Duodenal mucosa (tissue), 2 donors: ENCODE data around the gene TMEM200A.

ENCODE experiments used
- H3K27ac ChIP-seq: one replicate; pipeline ENCODE4 v1.7.0; 2013; ENCODE audit warnings: low read depth, low read length
- H3K27me3 ChIP-seq, 2 donors: one replicate each; pipeline ENCODE4 v1.7.0; 2013; ENCODE audit warnings: low read length in 2 of 2, control low read depth in 1 of 2; ENCODE audit not compliant: insufficient read depth in 2 of 2, control insufficient read depth in 1 of 2
- H3K36me3 ChIP-seq, 2 donors: one replicate each; pipeline ENCODE4 v1.7.0; 2013; ENCODE audit warnings: low read length in 2 of 2, control low read depth in 1 of 2; ENCODE audit not compliant: insufficient read depth in 2 of 2, control insufficient read depth in 1 of 2
- H3K4me1 ChIP-seq, 2 donors: one replicate each; pipeline ENCODE4 v1.7.0; 2013; ENCODE audit warnings: low read length in 2 of 2, control low read depth in 1 of 2; ENCODE audit not compliant: insufficient read depth in 2 of 2, control insufficient read depth in 1 of 2
- H3K4me3 ChIP-seq, 2 donors: one replicate each; pipeline ENCODE4 v1.7.0; 2013; ENCODE audit warnings: low read length in 2 of 2, low read depth in 1 of 2
- H3K9ac ChIP-seq, 2 donors: one replicate each; pipeline ENCODE4 v1.7.0; 2013; ENCODE audit warnings: low read length in 2 of 2, low read depth in 1 of 2
- H3K9me3 ChIP-seq, 2 donors: one replicate each; pipeline ENCODE4 v1.7.0; 2013; ENCODE audit warnings: low read length in 2 of 2, control low read depth in 1 of 2; ENCODE audit not compliant: control insufficient read depth in 1 of 2

Gene TMEM200A

DNA sequence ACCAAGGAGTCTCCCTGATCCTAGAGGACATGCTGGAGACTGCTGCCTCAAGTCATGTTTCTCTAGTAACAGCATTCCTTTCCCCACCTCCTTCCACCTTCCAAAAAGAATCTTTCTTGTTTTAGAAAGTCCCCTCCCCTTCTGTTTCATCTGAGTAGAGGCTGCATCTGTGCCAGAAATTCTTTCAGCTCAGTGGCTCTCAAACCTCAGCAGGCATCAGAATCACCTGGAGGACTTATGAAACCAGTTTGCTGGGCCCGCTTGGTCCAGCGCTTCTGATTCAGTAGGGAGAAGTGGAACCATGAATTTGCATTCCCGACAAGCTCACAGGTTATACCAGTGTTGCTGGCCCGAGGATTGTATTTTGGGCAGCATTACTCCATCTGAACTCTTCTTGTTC lies 55.1 kb downstream of the TMEM200A start:
- Histone ChIP-seq H3K27ac (no peak overlapping the region), H3K4me3 (no peak overlapping the region), H3K27me3 (no peaks in the 10 kb centered on the region), H3K36me3 (no peaks in the 10 kb centered on the region), H3K9me3 (no peaks in the 10 kb centered on the region), H3K9ac (no peak overlapping the region), H3K4me1 (no peaks in the 10 kb centered on the region)

DNA sequence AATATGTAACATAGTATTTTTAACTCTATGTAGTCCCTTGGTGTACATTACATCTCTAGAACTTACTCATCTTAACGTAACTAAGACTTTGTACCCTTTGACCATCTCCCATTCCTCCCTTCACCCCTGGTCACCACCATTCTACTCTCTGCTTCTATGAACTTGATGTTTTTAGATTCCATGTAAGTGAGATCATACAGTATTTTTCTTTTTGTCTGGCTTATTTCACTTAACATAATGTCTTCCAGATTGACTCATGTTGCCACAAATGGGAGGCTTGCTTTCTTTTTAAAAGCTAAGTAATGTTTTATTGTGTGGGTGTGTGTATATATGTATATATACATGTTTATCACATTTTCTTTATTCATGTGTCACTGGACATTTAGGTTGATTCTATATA lies 55.8 kb downstream of the TMEM200A start:
- H3K27me3 ChIP-seq = no peaks in the 10 kb centered on the region
- no peak overlapping the region for H3K4me3 ChIP-seq
- H3K4me1 ChIP-seq = no peaks in the 10 kb centered on the region
- H3K9me3 ChIP-seq = no peaks in the 10 kb centered on the region
- H3K9ac ChIP-seq = no peak overlapping the region
- no peak overlapping the region for H3K27ac ChIP-seq
- H3K36me3 ChIP-seq = no peaks in the 10 kb centered on the region

DNA sequence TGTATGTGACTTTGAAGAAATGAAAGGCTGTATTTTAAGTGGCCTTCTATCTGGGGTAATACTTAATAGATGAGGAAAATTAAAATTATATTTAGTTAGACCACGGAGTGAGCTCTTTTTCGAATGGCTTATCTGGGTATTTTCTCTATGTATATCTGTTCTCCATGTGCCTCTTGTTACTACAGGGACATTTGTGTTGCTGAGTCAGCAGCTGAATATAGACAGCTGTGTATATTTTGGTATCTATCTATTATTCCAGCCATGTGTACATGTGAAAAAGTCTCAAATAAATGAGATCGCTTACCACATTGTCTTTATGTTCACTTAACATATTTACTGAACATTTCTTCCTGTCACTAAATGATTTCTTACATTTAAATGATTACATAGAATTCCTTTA lies 57.2 kb downstream of the TMEM200A start:
- Histone ChIP-seq H3K4me1 (no peaks in the 10 kb centered on the region), H3K27ac (no peak overlapping the region), H3K9me3 (no peaks in the 10 kb centered on the region), H3K4me3 (no peak overlapping the region), H3K9ac (no peak overlapping the region), H3K27me3 (no peaks in the 10 kb centered on the region), H3K36me3 (no peaks in the 10 kb centered on the region)

DNA sequence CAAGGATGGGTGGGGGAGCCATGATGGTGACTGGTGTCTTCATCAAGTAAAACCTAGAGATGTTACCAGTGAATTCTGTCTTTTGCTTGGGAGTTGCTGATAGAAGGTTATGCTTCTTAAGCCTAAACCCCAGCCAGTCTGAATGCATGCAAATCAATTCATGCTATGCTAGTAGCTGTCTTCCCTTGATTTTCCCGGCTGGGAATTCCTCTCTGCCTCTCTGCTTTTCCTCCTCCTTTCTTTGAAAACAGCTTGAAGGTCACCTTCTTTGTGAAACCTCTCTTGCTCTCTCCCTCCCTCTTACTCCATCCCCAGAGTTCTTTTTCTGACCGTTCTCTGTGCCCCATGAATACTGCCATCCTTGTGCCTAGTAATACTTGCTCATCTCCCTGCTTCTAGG lies 58.9 kb downstream of the TMEM200A start:
- Histone ChIP-seq H3K9ac (no peak overlapping the region), H3K4me1 (no peaks in the 10 kb centered on the region), H3K9me3 (no peaks in the 10 kb centered on the region), H3K27me3 (no peaks in the 10 kb centered on the region), H3K27ac (no peak overlapping the region), H3K4me3 (no peak overlapping the region), H3K36me3 (no peaks in the 10 kb centered on the region)

DNA sequence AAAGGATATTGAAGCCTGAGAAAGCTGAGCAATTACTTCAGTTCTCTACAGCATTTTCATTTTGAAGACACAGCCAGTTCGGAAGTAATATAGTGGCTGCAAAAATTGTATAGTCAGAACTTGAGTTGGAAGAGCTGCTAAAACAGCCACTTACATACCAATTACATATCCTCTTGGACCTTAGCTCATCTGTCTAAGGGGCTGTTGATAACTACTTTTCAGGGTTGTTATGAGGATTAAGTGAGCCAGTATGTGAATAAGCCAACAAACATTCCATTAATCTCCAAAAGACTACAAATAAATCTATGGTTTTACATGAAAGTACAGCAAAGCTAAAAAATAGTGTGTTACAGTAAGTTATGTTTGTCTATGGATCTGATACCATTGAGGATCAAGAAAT lies 59.7 kb downstream of the TMEM200A start:
- Histone ChIP-seq H3K9ac (no peak overlapping the region), H3K27me3 (no peaks in the 10 kb centered on the region), H3K4me1 (no peaks in the 10 kb centered on the region), H3K4me3 (no peak overlapping the region), H3K27ac (no peak overlapping the region), H3K9me3 (no peaks in the 10 kb centered on the region), H3K36me3 (no peaks in the 10 kb centered on the region)

DNA sequence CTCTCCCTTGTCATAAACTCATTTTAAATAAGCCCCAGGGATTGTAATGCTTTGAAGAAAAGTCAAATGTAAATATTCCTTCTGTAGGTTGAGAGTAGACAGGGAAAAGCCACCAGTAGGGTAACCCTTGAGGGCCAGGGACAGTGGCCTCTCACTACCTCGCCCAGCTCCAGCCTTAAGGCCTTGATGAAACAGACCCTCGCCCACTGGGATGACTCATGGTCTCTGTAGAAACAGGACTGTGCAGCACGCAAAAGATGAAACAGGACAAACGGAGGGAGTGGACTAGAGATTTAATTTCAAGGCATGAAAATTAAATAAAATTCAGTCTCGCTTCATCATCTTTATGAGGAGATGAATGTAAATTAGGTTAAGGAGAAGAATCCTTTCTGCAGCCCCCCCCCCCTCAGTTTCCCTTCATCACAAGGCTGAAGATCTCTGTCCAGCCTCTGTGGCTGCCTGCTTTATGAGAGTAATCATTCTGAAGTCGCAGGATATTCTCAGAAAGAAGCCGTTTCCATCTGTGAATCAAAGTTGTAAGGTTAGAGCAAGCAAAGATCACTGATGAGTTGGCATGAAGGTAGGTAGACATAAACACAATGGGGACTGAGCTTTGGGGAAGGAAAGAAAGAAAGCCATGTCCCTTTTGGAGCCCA lies 60.4 kb downstream of the TMEM200A start:
- H3K9ac ChIP-seq = no peak overlapping the region
- no peak overlapping the region for H3K4me3 ChIP-seq
- no peaks in the 10 kb centered on the region for H3K4me1 ChIP-seq
- H3K27ac ChIP-seq = no peak overlapping the region
- no peaks in the 10 kb centered on the region for H3K27me3 ChIP-seq
- H3K36me3 ChIP-seq = no peaks in the 10 kb centered on the region
- H3K9me3 ChIP-seq = no peaks in the 10 kb centered on the region

DNA sequence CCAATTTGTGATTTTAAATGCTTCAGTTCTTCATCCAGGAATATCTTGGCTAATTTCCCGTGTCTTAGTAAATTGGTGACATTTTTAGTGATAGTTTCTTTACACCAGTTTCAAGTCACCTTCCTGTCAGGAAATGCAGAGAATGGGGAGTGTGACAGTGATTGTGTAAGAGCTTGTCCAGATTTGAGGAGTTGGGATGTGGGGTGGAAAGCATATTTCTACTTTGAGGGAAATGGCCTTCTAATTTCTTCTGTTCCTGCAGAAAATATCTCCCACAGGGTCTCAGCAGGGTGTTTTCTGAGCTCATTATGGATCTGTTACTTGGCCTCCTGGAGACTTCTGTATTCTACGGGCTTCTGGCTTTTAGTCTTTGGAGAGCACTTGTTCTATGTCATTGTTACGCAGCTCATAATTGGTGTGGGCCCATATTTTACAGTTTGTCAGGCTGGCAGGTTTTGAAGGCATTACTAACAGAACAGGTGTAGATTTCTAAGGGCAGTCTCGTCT lies 65.6 kb downstream of the TMEM200A start:
- H3K27me3 ChIP-seq = no peaks in the 10 kb centered on the region
- H3K36me3 ChIP-seq = no peaks in the 10 kb centered on the region
- no peak overlapping the region for H3K9ac ChIP-seq
- H3K27ac ChIP-seq = no peak overlapping the region
- no peaks in the 10 kb centered on the region for H3K9me3 ChIP-seq
- no peaks in the 10 kb centered on the region for H3K4me1 ChIP-seq
- no peak overlapping the region for H3K4me3 ChIP-seq

DNA sequence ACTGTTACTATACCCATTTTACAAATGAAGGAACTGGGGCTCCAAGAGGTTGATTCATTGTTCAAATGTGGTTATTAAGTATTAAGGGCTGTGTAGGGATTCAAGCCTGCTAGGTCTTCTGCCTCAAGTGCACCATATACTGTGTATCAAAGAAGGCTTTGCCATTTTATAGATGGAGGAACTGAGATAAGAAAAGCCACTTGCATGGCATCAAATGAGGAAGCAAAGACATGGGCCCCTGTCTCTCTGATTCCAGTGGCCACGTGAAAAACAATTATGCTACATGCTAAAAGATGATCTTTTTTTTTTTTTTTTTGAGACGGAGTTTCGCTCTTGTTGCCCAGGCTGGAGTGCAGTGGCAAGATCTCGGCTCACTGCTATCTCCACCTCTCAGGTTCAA lies 67.0 kb downstream of the TMEM200A start:
- Histone ChIP-seq H3K9me3 (no peaks in the 10 kb centered on the region), H3K36me3 (no peaks in the 10 kb centered on the region), H3K9ac (no peak overlapping the region), H3K27ac (no peak overlapping the region), H3K4me3 (no peak overlapping the region), H3K4me1 (no peaks in the 10 kb centered on the region), H3K27me3 (no peaks in the 10 kb centered on the region)

DNA sequence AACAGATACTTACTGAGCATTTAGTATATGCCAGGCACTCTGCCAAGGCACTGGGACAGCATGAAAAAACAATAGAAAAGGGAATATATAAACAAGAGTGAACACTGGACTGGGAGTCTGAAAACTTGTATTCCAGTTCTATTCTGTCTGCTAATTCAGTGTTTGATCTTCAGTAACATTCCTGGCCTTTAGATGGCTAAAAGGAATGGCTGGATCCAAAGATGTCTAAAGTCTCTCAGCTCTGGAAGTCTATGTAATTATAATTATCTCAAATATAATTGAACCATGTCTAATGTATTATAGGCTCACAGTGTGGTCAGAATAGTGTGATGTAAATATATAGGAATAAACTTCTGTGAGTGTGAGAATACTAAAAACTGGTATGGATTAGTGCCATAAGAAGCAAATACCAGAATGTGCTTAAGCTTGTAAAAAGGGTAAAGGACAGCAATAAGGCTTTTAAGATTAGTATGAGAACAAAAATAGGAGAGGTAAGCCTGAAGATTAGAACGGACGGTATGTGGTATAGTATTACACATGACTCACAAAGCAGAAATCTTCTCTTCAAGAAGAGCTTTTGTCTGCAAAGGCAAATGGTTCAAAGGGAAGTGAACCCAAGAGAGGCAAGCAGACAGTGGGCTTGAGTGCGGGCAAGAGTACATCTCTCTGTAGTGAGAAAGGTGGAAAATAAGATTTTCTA lies 68.5 kb downstream of the TMEM200A start:
- Histone ChIP-seq H3K9me3 (no peaks in the 10 kb centered on the region), H3K4me1 (no peaks in the 10 kb centered on the region), H3K9ac (no peak overlapping the region), H3K4me3 (no peak overlapping the region), H3K27ac (no peak overlapping the region), H3K36me3 (no peaks in the 10 kb centered on the region), H3K27me3 (no peaks in the 10 kb centered on the region)

DNA sequence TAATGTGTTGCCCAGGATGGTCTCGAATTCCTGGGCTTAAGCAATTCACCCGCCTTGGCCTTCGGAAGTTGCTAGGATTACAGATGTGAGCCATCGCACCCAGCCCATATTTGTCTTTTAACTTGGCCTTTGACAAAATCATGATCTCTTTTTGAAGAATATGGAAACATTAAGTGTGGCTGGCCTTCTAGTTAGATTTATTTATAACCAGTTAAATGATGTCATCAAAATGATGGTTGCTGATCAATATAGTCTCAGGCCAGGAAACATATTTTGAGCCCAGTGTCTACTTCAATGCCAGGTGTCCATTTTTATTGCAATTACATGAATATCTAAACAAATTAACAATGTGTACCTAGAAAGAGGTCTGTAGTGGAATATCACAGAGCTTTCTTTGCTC lies 69.4 kb downstream of the TMEM200A start:
- Histone ChIP-seq H3K27me3 (no peaks in the 10 kb centered on the region), H3K36me3 (no peaks in the 10 kb centered on the region), H3K9me3 (no peaks in the 10 kb centered on the region), H3K27ac (no peak overlapping the region), H3K9ac (no peak overlapping the region), H3K4me3 (no peak overlapping the region), H3K4me1 (no peaks in the 10 kb centered on the region)
